ENCODE measurements around the gene TTN.

Gene TTN

DNA sequence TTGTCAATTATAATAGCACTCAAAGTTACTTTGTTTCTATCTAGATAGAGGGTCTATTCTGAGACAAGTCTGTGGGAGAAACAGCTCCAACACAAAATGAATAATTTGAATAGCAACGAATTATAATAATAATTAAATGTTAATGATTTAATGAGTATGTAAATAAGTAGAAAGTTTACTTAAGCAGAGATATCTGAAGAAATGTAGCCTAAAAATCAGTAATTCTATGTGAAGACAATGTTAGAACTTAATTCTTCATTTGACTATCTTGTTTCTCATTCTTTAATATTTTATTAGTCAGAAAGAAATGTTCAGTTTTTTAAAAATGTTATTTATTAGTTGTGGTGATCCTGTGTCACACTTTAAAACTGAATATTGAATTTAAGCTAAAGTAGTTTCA lies 165.7 kb downstream of the TTN start:
- no peak for FAIRE-seq

DNA sequence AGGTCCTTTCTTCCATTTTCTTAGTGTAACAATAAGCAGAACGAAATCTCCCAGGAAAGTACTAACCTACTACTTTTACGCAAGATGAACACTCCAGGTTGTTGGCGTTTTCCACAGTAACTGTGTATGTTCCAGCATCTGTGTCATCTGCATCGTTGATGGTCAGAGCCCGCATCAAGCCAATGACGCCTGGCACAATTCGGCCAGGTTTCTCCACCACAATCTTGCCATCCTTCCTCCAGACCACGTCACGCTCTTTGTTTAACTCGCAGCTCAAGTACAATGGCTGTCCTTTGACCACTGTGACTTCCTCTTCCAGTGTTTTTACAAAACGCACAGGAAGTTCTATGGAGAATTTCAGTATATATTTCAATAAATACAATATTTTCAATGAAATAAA lies 171.3 kb downstream of the TTN start:
- FAIRE-seq: no peak

- no peak for FAIRE-seq
Measured at GRCh38 chr2:178632729-178633128, 174.5 kb downstream of the TTN start.

DNA sequence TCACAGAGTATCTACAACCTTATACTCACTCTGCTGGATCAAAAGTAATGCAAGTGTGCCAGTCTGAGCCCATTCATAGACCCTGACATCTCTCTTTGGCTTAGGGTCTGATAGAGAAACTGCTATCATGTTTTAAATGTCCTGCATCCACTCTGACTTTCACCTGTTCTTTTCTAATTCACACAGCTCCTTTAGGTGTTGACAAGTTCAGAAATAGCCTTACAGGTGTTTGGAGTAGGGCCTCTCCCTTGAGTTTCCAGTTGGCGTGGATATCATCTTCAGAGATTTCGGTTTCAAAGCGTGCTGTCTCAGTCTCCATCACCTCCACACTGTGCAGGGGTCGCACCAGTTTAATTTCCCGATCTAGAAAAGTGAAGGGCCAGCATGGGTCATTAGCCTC lies 176.6 kb downstream of the TTN start:
- FAIRE-seq: no peak

- FAIRE-seq: no peak
Measured at GRCh38 chr2:178629463-178629862, 177.8 kb downstream of the TTN start.

DNA sequence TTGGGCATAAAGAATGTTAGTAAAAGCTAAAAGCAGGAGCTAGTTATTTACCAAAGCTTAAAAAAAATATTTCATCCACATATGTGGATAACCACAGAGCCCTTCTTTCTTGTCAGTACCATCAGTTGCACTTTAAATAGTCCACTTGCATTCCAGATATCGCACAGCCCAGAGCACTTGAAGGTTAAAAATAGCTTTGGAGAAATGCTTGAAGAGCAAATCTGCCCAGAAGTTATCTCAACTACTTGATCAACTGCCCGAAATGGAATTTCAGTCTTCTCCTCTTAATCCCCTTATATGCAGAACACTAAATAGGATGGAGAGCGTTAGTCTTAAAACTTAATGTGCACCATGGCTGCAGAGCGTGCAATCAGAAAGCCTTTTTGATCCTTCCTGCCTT lies 178.6 kb downstream of the TTN start:
- no peak for FAIRE-seq

- no peak for FAIRE-seq
Measured at GRCh38 chr2:178627401-178627800, 179.8 kb downstream of the TTN start.

GRCh38 chr2:178615969-178616368 lies 191.3 kb downstream of the TTN start:
- no peak for FAIRE-seq

- FAIRE-seq: no peak
Measured at GRCh38 chr2:178602901-178603300, 204.3 kb downstream of the TTN start.

- FAIRE-seq: no peak
Measured at GRCh38 chr2:178592655-178593054, 214.6 kb downstream of the TTN start.

GRCh38 chr2:178589335-178589734 lies 217.9 kb downstream of the TTN start:
- FAIRE-seq: no peak

GRCh38 chr2:178584666-178585065 lies 222.6 kb downstream of the TTN start:
- no peak for FAIRE-seq

- no peak for FAIRE-seq
Measured at GRCh38 chr2:178579006-178579405, 228.2 kb downstream of the TTN start.

DNA sequence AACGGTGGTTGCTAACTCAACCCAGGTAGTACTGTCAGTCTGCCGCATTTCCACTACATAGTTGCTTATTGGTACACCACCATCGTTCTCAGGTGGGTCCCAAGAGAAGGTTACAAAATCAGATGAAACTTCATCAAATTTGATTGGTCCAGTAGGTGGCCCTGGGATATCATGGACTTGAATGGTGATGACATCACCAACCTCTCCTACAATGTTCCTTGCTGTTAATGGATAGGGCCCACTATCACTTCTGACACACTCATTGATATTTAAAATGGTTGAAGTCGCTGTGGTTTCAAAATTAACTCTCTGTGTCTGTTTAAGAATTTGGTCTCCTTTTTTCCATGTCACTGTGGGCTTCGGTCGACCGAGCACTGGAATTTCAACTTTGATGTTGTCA lies 232.4 kb downstream of the TTN start:
- FAIRE-seq: no peak

DNA sequence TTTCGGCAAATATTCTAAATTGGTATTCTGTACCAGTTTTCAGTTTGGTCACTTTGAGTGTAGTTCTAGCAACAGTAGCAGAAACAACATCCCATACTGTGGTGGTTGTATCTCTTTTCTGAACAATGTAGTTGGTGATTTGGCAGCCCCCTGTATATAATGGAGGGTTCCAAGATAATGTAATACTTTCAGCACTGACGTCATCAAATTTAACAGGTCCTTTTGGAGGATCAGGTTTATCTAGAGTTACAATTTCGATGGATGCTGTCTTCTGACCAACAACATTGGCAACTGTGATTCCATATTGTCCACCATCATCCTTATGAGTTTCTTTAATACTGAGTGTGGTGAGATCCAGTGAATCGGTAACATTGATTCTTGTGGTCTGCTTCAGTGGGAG lies 239.0 kb downstream of the TTN start:
- FAIRE-seq: no peak

DNA sequence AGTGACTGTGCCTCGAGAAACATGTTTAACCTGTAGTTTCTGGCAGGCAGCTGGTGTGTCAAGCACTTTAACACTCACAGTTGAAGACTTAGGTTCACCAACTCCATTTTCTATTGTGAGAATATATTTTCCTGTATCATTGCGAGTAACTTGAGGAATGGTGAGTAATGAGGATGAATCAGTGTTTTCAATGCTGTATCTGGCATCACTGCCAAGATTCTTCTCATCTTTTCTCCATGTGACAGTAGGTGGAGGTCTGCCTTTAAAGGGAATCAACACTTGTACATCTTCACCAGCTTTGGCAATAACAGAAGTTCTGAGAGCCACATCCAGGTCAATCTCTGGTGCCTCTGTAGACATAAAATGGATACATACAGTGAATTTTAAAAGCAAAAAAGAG lies 254.2 kb downstream of the TTN start:
- no peak for FAIRE-seq

GRCh38 chr2:178550352-178550751 lies 256.9 kb downstream of the TTN start:
- FAIRE-seq: no peak

DNA sequence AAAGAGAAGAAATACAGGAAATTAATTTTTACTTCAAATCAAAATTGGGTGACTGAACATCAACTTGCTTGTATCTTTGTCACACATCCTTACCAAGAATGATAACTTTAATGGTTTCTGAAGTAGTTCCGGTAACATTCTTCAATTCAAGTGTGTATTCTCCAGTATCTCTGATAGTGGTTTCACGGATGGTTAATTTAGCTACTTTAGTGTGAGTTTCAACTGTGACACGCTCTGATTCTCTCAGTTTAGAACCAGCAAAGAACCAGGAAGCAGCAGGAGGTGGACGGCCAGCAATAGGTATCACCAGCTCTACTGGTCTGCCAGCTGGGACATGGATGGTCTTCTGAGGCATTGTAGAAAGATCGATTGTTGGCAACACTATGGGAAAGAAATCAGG lies 264.7 kb downstream of the TTN start:
- FAIRE-seq: no peak

- FAIRE-seq: no peak
Measured at GRCh38 chr2:178542161-178542560, 265.1 kb downstream of the TTN start.

DNA sequence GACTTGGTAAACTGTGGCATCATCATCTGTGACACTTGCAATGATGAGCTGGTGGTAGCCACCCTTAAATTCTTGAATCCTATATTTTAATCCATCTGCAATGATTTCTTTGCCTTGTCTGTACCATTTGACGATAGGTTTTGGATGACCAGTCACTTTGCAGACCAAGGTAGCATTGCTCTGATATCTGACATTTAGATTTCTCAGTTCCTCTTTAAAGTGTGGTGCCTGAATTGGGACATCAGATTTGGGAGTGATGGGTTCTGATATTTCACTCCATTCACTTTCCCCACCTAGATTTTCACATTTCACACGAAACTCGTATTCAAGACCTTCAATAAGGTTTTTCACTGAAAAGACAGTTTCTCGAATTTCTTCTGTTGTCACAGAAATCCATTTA lies 271.2 kb downstream of the TTN start:
- no peak for FAIRE-seq

GRCh38 chr2:178531168-178531567 lies 276.1 kb downstream of the TTN start:
- no peak for FAIRE-seq

DNA sequence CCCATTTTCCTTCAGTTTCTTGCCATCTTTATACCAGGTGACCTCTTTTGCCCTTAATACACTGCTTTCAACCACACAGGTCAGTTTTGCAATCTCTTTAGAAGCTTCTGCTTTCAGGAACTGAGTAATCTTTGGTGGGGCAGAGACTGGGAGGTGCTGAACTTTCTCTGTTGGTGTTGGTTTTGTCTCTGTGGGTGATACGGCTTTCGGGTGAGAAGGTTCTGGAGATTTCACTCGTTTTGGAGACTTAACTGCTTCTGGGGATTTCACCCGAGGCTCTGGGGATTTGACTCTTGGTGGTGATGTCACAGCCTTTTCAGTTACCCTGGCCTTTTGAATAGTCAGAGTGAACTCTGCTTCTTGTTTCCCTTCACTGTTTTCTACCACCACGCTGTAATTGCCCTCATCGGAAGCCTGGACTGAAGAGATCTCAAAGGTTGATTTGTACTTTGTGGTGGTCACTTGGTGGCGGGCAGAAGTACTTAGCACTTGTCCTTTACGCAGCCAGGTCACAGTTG lies 276.5 kb downstream of the TTN start:
- no peak for FAIRE-seq

GRCh38 chr2:178530131-178530530 lies 277.1 kb downstream of the TTN start:
- FAIRE-seq: no peak

DNA sequence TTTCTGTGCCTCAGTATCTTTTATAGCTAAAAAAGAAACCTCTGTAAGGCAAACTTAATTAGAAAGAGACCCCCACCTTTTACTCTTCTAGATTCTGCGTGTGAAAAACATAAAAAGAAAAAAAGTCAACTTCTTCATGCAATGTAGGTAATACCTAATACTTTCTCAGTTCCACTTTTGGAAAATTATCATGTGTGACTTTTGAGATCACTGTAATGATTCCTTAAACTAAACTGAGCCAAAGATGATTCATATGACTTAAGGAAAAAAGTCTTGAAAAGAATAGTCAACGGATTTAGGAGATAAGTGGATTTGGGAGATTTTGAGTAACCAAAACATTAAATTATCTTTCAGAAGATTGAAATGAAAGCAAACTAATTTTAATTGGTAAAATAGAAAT lies 278.0 kb downstream of the TTN start:
- no peak for FAIRE-seq

DNA sequence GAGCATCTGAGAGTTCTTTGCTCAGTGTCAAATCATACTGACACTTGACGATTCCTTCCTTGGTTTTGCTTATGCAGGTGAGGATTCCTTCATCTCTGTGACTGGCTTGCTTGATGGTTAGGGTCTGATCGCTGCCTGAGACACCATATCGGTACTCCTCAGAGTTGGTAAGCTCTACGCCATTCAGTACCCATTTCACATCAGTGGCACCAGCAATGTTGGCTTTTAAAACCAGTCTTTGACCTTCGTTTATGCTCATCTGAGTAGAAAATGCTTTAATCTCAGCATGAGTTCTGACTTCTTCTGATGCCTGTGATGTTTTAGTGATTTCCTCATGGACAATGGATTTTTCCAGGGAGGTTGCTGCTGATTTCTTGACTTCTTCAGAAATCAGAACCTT lies 278.6 kb downstream of the TTN start:
- no peak for FAIRE-seq

GRCh38 chr2:178527592-178527991 lies 279.6 kb downstream of the TTN start:
- no peak for FAIRE-seq
